OCI-LY3 (cell line): ENCODE measurements around the gene PTHLH.

Source experiments
- H2AFZ ChIP-seq: fragments of 200-600, 300-600 bp; shearing (Covaris generic); 2 replicates; pipeline ENCODE4 v1.6.0; 2014; ENCODE audit warnings: antibody characterized with exemption, low read depth, low read length
- H3K27ac ChIP-seq: fragments of 200-600, 300-600 bp; sonication (generic); 2 replicates; pipeline ENCODE4 v1.5.1; 2014; ENCODE audit warnings: mild to moderate bottlenecking, low read length, moderate library complexity, mixed read lengths
- H3K27me3 ChIP-seq: fragments of 200-600, 300-600 bp; sonication (generic); 2 replicates; pipeline ENCODE4 v1.6.1; 2014; ENCODE audit warnings: low read depth, low read length, mixed read lengths
- H3K36me3 ChIP-seq: fragments of 200-600, 300-600 bp; sonication (generic); replicated peaks from 2 replicates; pipeline ENCODE3; 2014; ENCODE audit warnings: low read depth, low read length, mixed read lengths
- H3K4me1 ChIP-seq: fragments of 300-600, 200-600 bp; sonication (generic); 2 replicates; pipeline ENCODE4 v1.6.1; 2014; ENCODE audit warnings: low read length, mixed read lengths
- H3K4me2 ChIP-seq: fragments of 200-600, 300-600 bp; sonication (generic); 2 replicates; pipeline ENCODE4 v1.6.1; 2014; ENCODE audit warnings: low read length, mixed read lengths
- H3K4me3 ChIP-seq: fragments of 300-600, 200-600 bp; sonication (generic); 2 replicates; pipeline ENCODE4 v1.5.1; 2014; ENCODE audit warnings: antibody characterized with exemption, mild to moderate bottlenecking, low read length, moderate library complexity
- H3K79me2 ChIP-seq: fragments of 300-600, 200-600 bp; shearing (Covaris generic); 2 replicates; pipeline ENCODE4 v1.6.1; 2014; ENCODE audit warnings: mild to moderate bottlenecking, low read length, mixed read lengths
- H3K9ac ChIP-seq: fragments of 300-600, 200-600 bp; shearing (Covaris generic); 2 replicates; pipeline ENCODE4 v1.6.0; 2014; ENCODE audit warnings: mild to moderate bottlenecking, low read length, moderate library complexity
- H3K9me3 ChIP-seq: fragments of 200-600, 300-600 bp; shearing (Covaris generic); 2 replicates; pipeline ENCODE4 v1.6.1; 2014; ENCODE audit warnings: low read length, mixed read lengths; ENCODE audit not compliant: insufficient read depth
- H4K20me1 ChIP-seq: fragments of 200-600, 300-600 bp; sonication (generic); 2 replicates; pipeline ENCODE4 v1.6.1; 2016; ENCODE audit warnings: low read length, mixed read lengths; ENCODE audit not compliant: insufficient read depth
- EZH2phosphoT487 ChIP-seq: fragments of 200-600 bp; shearing (Covaris generic); IDR thresholded peaks from 2 replicates; pipeline ENCODE4 v1.6.1; 2018; ENCODE audit warnings: antibody characterized with exemption, mixed run types, low read depth
- TF ChIP-seq, protein P1 (sequence below): fragments of 200-600, 300-600 bp; sonication (generic); IDR thresholded peaks from 2 replicates; pipeline ENCODE4 v1.5.1; 2014; ENCODE audit warnings: antibody characterized with exemption, low read length, low read depth

PTHLH gene

GRCh38 chr12:27968972-27969623, 3.4 kb downstream of the PTHLH start:
- peak overlapping the region; percentile 96 for H3K4me2 ChIP-seq

DNA sequence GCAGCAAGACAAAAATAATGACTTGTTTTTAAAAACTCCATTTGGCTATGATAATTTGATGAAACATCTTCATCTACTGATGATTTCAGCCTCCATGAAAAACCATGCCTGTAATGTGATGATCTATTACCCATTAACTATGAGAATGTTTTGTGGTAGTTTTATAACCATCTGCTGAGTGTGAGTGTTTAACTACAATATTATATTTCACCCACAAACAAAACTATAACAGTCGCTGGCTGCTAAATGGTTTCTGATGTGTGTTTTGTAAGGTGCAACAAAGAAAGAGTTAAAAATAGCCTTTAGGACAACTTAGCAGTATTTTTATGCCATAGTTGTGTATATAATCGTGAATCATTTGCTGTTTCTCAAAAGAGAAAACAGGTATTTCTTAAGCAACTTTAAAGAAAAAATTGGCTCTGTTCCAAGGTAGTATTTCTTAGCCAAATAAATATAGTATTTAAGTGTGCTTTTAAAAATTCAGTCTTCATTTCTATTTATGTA, 4.9 kb downstream of the PTHLH start:
- H2AFZ ChIP-seq = no peak overlapping the region
- no peaks in the 10 kb centered on the region for H3K79me2 ChIP-seq
- no peak overlapping the region for H3K4me2 ChIP-seq
- no peaks in the 10 kb centered on the region for H4K20me1 ChIP-seq
- no peaks in the 10 kb centered on the region for H3K36me3 ChIP-seq
- H3K9me3 ChIP-seq = no peaks in the 10 kb centered on the region
- H3K4me3 ChIP-seq = no peak overlapping the region
- H3K4me1 ChIP-seq = peaks cover 20% of the 10 kb centered on the region
- no peak overlapping the region for H3K9ac ChIP-seq
- TF ChIP-seq EZH2phosphoT487 = no peak
- TF ChIP-seq, protein P1, sequence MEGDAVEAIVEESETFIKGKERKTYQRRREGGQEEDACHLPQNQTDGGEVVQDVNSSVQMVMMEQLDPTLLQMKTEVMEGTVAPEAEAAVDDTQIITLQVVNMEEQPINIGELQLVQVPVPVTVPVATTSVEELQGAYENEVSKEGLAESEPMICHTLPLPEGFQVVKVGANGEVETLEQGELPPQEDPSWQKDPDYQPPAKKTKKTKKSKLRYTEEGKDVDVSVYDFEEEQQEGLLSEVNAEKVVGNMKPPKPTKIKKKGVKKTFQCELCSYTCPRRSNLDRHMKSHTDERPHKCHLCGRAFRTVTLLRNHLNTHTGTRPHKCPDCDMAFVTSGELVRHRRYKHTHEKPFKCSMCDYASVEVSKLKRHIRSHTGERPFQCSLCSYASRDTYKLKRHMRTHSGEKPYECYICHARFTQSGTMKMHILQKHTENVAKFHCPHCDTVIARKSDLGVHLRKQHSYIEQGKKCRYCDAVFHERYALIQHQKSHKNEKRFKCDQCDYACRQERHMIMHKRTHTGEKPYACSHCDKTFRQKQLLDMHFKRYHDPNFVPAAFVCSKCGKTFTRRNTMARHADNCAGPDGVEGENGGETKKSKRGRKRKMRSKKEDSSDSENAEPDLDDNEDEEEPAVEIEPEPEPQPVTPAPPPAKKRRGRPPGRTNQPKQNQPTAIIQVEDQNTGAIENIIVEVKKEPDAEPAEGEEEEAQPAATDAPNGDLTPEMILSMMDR = no peak
- H3K27me3 ChIP-seq = peaks cover 9% of the 10 kb centered on the region
- no peak overlapping the region for H3K27ac ChIP-seq

More at GRCh38 chr12:27968972-27969623, 3.4 kb downstream of the PTHLH start:
- Histone ChIP-seq H3K4me3 (peak overlapping the region; percentile 78), H4K20me1 (no peaks in the 10 kb centered on the region), H3K27me3 (peaks cover 9% of the 10 kb centered on the region), H3K9me3 (no peaks in the 10 kb centered on the region), H3K36me3 (no peaks in the 10 kb centered on the region), H3K9ac (peak overlapping the region; percentile 45), H3K27ac (no peak overlapping the region), H3K4me1 (peaks cover 15% of the 10 kb centered on the region), H2AFZ (peak overlapping the region; percentile 81), H3K79me2 (no peaks in the 10 kb centered on the region)
- no peak for TF ChIP-seq EZH2phosphoT487
- TF ChIP-seq, protein P1 = no peak

GRCh38 chr12:27966870-27967269, 5.7 kb downstream of the PTHLH start:
- Histone ChIP-seq H3K4me1 (peaks cover 20% of the 10 kb centered on the region), H3K36me3 (no peaks in the 10 kb centered on the region), H3K4me2 (no peak overlapping the region), H3K4me3 (no peak overlapping the region), H3K79me2 (no peaks in the 10 kb centered on the region), H3K9me3 (no peaks in the 10 kb centered on the region), H3K9ac (no peak overlapping the region), H4K20me1 (no peaks in the 10 kb centered on the region), H2AFZ (no peak overlapping the region), H3K27ac (no peak overlapping the region), H3K27me3 (peaks cover 9% of the 10 kb centered on the region)
- no peak for TF ChIP-seq EZH2phosphoT487
- TF ChIP-seq, protein P1 = no peak

- no peak overlapping the region for H3K4me3 ChIP-seq
- H3K79me2 ChIP-seq = no peaks in the 10 kb centered on the region
- no peak overlapping the region for H2AFZ ChIP-seq
- H3K4me2 ChIP-seq = no peak overlapping the region
- H3K27ac ChIP-seq = no peak overlapping the region
- H3K4me1 ChIP-seq = peaks cover 20% of the 10 kb centered on the region
- no peaks in the 10 kb centered on the region for H4K20me1 ChIP-seq
- no peaks in the 10 kb centered on the region for H3K9me3 ChIP-seq
- TF ChIP-seq EZH2phosphoT487 = no peak
- TF ChIP-seq, protein P1 = no peak
- peaks cover 8% of the 10 kb centered on the region for H3K27me3 ChIP-seq
- H3K36me3 ChIP-seq = no peaks in the 10 kb centered on the region
- no peak overlapping the region for H3K9ac ChIP-seq
Measured at GRCh38 chr12:27965966-27966365, 6.6 kb downstream of the PTHLH start.
